Adrenal gland (tissue), 12 donors: ENCODE results near the gene KCNH8. TPM values are rescaled to one million over a fixed set of nuclear protein-coding genes. Genes with fewer than 3 reads are reported as not detected.

ENCODE experiments used
- DNase-seq, 7 donors: peaks; one replicate each; pipeline ENCODE4 v3.0.0-alpha.2; 2019 to 2020
- H3K27ac ChIP-seq, 5 donors: fragments of 200-600 bp; sonication (generic) in 4 of 5; 1 replicate in 3 of 5; 2 replicates in 2 of 5; pipeline versions ENCODE4 v1.5.1 to v1.8.0; 2016 to 2020; ENCODE audit warnings: mild to moderate bottlenecking in 1 of 5
- H3K27me3 ChIP-seq: fragments of 200-600 bp; 2 replicates; pipeline ENCODE4 v1.8.0; 2021
- H3K36me3 ChIP-seq, 2 donors: fragments of 200-600 bp; replicated peaks in 1 of 2; 1 replicate in 1 of 2; 2 replicates in 1 of 2; pipeline versions ENCODE4 v1.5.1 to v1.8.0; 2018 to 2022
- H3K4me1 ChIP-seq, 2 donors: fragments of 200-600 bp; replicated peaks in 1 of 2; 1 replicate in 1 of 2; 2 replicates in 1 of 2; pipeline versions ENCODE4 v1.5.1 to v1.8.0; 2018 to 2021
- H3K4me3 ChIP-seq, 4 donors: fragments of 200-600 bp; sonication (generic) in 3 of 4; one replicate each; pipeline ENCODE4 v1.5.1; 2016 to 2018
- H3K9me3 ChIP-seq, 3 donors: fragments of 200-600 bp; sonication (generic) in 1 of 3; replicated peaks in 1 of 3; 1 replicate in 2 of 3; 2 replicates in 1 of 3; pipeline versions ENCODE4 v1.5.1 to v1.8.0; 2016 to 2021
- POLR2A ChIP-seq, 2 donors: fragments of 450-650 bp; IDR thresholded peaks; one replicate each; pipeline ENCODE4 v1.6.1; 2017; ENCODE audit warnings: antibody characterized with exemption in 2 of 2, mild to moderate bottlenecking in 2 of 2, moderate library complexity in 1 of 2
- WGBS, 4 donors: extraction: QIAGEN DNeasy Blood & Tissue Kit in 2 of 4; methylation state at CpG; one replicate each; pipeline versions ENCODE4 v1.1.5 to v1.1.7; 2013 to 2017; 5-methylcytosine and 5-hydroxymethylcytosine counted together
- intact Hi-C, 2 donors: fragments of 100-400 bp; cut with DNase I; formaldehyde crosslinking; loops; one replicate each; pipeline versions ENCODE4 v1.14.1 to v1.15.0; 2022 to 2023
- polyA plus RNA-seq, 3 donors: library from polyadenylated mRNA; stranded (reverse); fragments of 200-250 nt in 2 of 3; fragments of 350-450 nt in 1 of 3; fragmentation: Illumina TruSeq in 1 of 3; extraction: RNeasy Lipid Tissue Mini Kit (QIAGEN cat#74804) in 1 of 3; gene quantifications; one replicate each; pipeline ENCODE4 v1.2.3, GENCODE V29; 2013 to 2014
- total RNA-seq, 9 donors: library from RNA; depleted of rRNA in 4 of 9; stranded (reverse); fragments of >200 nt in 4 of 9; fragments of 120-200 nt in 1 of 9; fragmentation: NEBNext Ultra II Directional in 1 of 9; extraction: Animal tissue kit (Norgen Biotek cat#: 25700) in 1 of 9; gene quantifications; one replicate each; pipeline versions ENCODE4 v1.1.0 to v1.2.4, GENCODE V29; 2013 to 2023
- TF ChIP-seq, protein P1 (sequence below), 6 experiments: fragments of 450-650 bp in 4 of 6; fragments of 200-600 bp in 2 of 6; sonication (generic) in 1 of 6; IDR thresholded peaks; 1 replicate in 5 of 6; 2 replicates in 1 of 6; pipeline versions ENCODE4 v1.5.1 to v1.8.0; 2016 to 2021; ENCODE audit warnings: antibody characterized with exemption in 6 of 6, mild to moderate bottlenecking in 2 of 6, moderate library complexity in 1 of 6
- donor health status: healthy with polysubstance abuse.
- donor health status: Bipolar disorder and iron deficiency.
- donor health status: DM: yes; HTN: yes; CAD: no.
- donor health status: DM: no; HTN: no; CAD: no.
- donor health status: DM: no; HTN: no; CAD: no.
- donor health status: DM: yes; HTN: yes; CAD: no.

The KCNH8 gene
- total and polyA plus RNA-seq, 12 donors: 0.27 to 7.6 (median 2.1) TPM

GRCh38 chr3:19284974-19285373 is 136.7 kb downstream of the KCNH8 start:
- Histone ChIP-seq H3K27me3 (no peaks in the 10 kb centered on the region), H3K27ac (no peak overlapping the region)
- 80 to 89% (median 84%) methylated on average over 3 of the region's 3 CpGs for WGBS, 4 donors

GRCh38 chr3:19293295-19293694 is 145.0 kb downstream of the KCNH8 start:
- Histone ChIP-seq H3K4me1 (no peaks in the 10 kb centered on the region), H3K27ac (no peak overlapping the region), H3K27me3 (no peaks in the 10 kb centered on the region), H3K9me3 (no peaks in the 10 kb centered on the region), H3K4me3 (no peak overlapping the region), H3K36me3 (no peaks in the 10 kb centered on the region)
- intact Hi-C loops: no loop called here
- TF ChIP-seq, protein P1, sequence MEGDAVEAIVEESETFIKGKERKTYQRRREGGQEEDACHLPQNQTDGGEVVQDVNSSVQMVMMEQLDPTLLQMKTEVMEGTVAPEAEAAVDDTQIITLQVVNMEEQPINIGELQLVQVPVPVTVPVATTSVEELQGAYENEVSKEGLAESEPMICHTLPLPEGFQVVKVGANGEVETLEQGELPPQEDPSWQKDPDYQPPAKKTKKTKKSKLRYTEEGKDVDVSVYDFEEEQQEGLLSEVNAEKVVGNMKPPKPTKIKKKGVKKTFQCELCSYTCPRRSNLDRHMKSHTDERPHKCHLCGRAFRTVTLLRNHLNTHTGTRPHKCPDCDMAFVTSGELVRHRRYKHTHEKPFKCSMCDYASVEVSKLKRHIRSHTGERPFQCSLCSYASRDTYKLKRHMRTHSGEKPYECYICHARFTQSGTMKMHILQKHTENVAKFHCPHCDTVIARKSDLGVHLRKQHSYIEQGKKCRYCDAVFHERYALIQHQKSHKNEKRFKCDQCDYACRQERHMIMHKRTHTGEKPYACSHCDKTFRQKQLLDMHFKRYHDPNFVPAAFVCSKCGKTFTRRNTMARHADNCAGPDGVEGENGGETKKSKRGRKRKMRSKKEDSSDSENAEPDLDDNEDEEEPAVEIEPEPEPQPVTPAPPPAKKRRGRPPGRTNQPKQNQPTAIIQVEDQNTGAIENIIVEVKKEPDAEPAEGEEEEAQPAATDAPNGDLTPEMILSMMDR (IDR thresholded peaks at IDR 0.05): no peak
- TF ChIP-seq POLR2A (IDR thresholded peaks at IDR 0.05): no peak
- DNase-seq: no peak
- 71 to 76% (median 74%) methylated on average over 4 of the region's 4 CpGs for WGBS, 4 donors

More at GRCh38 chr3:19284974-19285373, 136.7 kb downstream of the KCNH8 start:
- H3K4me1 ChIP-seq: no peaks in the 10 kb centered on the region
- H3K36me3 ChIP-seq: no peaks in the 10 kb centered on the region
- H3K9me3 ChIP-seq: no peaks in the 10 kb centered on the region
- TF ChIP-seq, protein P1 (IDR thresholded peaks at IDR 0.05): no peak
- no peak for TF ChIP-seq POLR2A (IDR thresholded peaks at IDR 0.05)
- DNase-seq: no peak
- intact Hi-C loops: no loop called here
- H3K4me3 ChIP-seq: no peak overlapping the region

- Histone ChIP-seq H3K36me3 (no peaks in the 10 kb centered on the region), H3K4me3 (no peak overlapping the region), H3K27me3 (no peaks in the 10 kb centered on the region), H3K27ac (no peak overlapping the region), H3K9me3 (no peaks in the 10 kb centered on the region), H3K4me1 (no peaks in the 10 kb centered on the region)
- DNase-seq: no peak
- intact Hi-C loops: no loop called here
- 88 to 100% (median 95%) methylated on average over 3 of the region's 3 CpGs for WGBS, 4 donors
- TF ChIP-seq, protein P1 (IDR thresholded peaks at IDR 0.05): no peak
- no peak for TF ChIP-seq POLR2A (IDR thresholded peaks at IDR 0.05)
Observed at GRCh38 chr3:19295208-19295607, 146.9 kb downstream of the KCNH8 start.

- TF ChIP-seq POLR2A (IDR thresholded peaks at IDR 0.05): no peak
- TF ChIP-seq, protein P1 (IDR thresholded peaks at IDR 0.05): no peak
- WGBS, 4 donors: 74 to 82% (median 75%) methylated on average over 2 of the region's 2 CpGs
- Histone ChIP-seq H3K9me3 (no peaks in the 10 kb centered on the region), H3K4me3 (no peak overlapping the region), H3K4me1 (no peaks in the 10 kb centered on the region), H3K27ac (no peak overlapping the region), H3K27me3 (no peaks in the 10 kb centered on the region), H3K36me3 (no peaks in the 10 kb centered on the region)
- no peak for DNase-seq
- intact Hi-C loops: no loop called here
Observed at GRCh38 chr3:19331931-19332330, 183.6 kb downstream of the KCNH8 start.
